ENCODE measurements around the gene ITLN1.

ITLN1 gene

GRCh38 chr1:160866695-160867260 lies 18.2 kb downstream of the ITLN1 start:
- no peak overlapping the region for H3K27ac ChIP-seq
- no peak for TF ChIP-seq ZFX (IDR thresholded peaks at IDR 0.05; ENCODE audit: borderline replicate concordance)
- TF ChIP-seq CTCF (IDR thresholded peaks at IDR 0.05) = no peak

- no peak overlapping the region for H3K27ac ChIP-seq
- TF ChIP-seq ZFX (IDR thresholded peaks at IDR 0.05; ENCODE audit: borderline replicate concordance) = no peak
- no peak for TF ChIP-seq CTCF (IDR thresholded peaks at IDR 0.05)
Measured at GRCh38 chr1:160866001-160866694, 18.8 kb downstream of the ITLN1 start.

GRCh38 chr1:160865337-160865736 lies 19.6 kb downstream of the ITLN1 start:
- no peak for TF ChIP-seq CTCF (IDR thresholded peaks at IDR 0.05)
- TF ChIP-seq ZFX (IDR thresholded peaks at IDR 0.05; ENCODE audit: borderline replicate concordance) = no peak
- H3K27ac ChIP-seq = no peak overlapping the region

GRCh38 chr1:160864173-160864572 lies 20.8 kb downstream of the ITLN1 start:
- no peak overlapping the region for H3K27ac ChIP-seq
- TF ChIP-seq CTCF (IDR thresholded peaks at IDR 0.05) = no peak

GRCh38 chr1:160863774-160864131 lies 21.2 kb downstream of the ITLN1 start:
- H3K27ac ChIP-seq = no peak overlapping the region
- no peak for TF ChIP-seq CTCF (IDR thresholded peaks at IDR 0.05)
- TF ChIP-seq ZFX (IDR thresholded peaks at IDR 0.05; ENCODE audit: borderline replicate concordance) = no peak

GRCh38 chr1:160863061-160863773 lies 21.8 kb downstream of the ITLN1 start:
- H3K27ac ChIP-seq = no peak overlapping the region
- TF ChIP-seq ZFX (IDR thresholded peaks at IDR 0.05; ENCODE audit: borderline replicate concordance) (no peak), CTCF (IDR thresholded peaks at IDR 0.05) (no peak)
